Cardiac fibroblast (primary cell): ENCODE measurements around the gene DMC1.
A peak's percentile ranks its signal among the peaks of the same experiment; 100 is the strongest.

Experiments used
- DNase-seq, 2 donors: peaks; one replicate each; pipeline versions ENCODE4 v3.0.0 to v3.0.0-alpha.2; 2010; ENCODE audit warnings: low read depth in 2 of 2
- H3K4me3 ChIP-seq, 2 donors: replicated peaks in 1 of 2; 1 replicate in 1 of 2; 2 replicates in 1 of 2; pipeline ENCODE4 v1.5.1; 2011; ENCODE audit warnings: low read depth in 2 of 2, low read length in 2 of 2, mild to moderate bottlenecking in 2 of 2, moderate library complexity in 1 of 2
- CTCF ChIP-seq: IDR thresholded peaks from one replicate; pipeline ENCODE4 v1.5.1; 2011; ENCODE audit warnings: low read depth, mild to moderate bottlenecking, low read length, inconsistent platforms

The DMC1 gene

GRCh38 chr22:38513063-38513462 lies 56.9 kb downstream of the DMC1 start:
- H3K4me3 ChIP-seq, result no peak overlapping the region
- TF ChIP-seq CTCF, result no peak
- DNase-seq, result no peak

DNA sequence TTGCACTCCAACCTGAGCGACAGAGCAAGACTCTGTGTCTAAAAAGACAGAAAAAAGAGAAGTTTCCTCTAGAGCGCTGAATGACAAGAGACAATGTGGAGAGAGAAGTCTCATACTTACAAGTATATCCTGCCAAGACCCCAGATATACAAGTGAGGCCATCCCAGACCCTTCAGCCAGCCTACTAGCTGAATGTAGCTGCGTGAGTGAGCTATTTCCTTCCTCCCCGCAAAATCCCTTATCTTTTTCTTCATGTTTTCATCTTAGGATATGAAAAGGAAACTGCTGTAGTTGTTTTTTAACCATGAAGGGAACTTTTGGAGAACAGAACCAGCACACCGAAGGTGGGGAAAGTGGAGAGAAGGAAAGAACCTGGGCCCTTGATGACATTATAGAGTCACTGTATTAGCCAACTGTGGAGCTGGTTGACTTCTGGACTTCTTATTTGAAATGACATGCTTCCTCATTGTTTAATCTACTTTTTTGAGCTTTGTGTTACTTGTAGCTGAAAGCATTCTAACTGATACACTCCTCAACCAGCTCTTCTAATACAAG lies 59.5 kb downstream of the DMC1 start:
- TF ChIP-seq CTCF, result no peak
- no peak for DNase-seq
- H3K4me3 ChIP-seq, result no peak overlapping the region

GRCh38 chr22:38506118-38506962 lies 63.6 kb downstream of the DMC1 start, which contains the start of gene DDX17:
DDX17 (minus strand) TSS chr22:38506311.
- no peak for TF ChIP-seq CTCF
- H3K4me3 ChIP-seq, result peak within 1 kb of the TSS; percentile 67 to 90
- DNase-seq, result peak; percentile 96 to 99

GRCh38 chr22:38505541-38506117 lies 64.4 kb downstream of the DMC1 start:
- peak; percentile 66 to 79 for DNase-seq
- H3K4me3 ChIP-seq, result peak overlapping the region; percentile 67 to 90
- TF ChIP-seq CTCF, result no peak

DNA sequence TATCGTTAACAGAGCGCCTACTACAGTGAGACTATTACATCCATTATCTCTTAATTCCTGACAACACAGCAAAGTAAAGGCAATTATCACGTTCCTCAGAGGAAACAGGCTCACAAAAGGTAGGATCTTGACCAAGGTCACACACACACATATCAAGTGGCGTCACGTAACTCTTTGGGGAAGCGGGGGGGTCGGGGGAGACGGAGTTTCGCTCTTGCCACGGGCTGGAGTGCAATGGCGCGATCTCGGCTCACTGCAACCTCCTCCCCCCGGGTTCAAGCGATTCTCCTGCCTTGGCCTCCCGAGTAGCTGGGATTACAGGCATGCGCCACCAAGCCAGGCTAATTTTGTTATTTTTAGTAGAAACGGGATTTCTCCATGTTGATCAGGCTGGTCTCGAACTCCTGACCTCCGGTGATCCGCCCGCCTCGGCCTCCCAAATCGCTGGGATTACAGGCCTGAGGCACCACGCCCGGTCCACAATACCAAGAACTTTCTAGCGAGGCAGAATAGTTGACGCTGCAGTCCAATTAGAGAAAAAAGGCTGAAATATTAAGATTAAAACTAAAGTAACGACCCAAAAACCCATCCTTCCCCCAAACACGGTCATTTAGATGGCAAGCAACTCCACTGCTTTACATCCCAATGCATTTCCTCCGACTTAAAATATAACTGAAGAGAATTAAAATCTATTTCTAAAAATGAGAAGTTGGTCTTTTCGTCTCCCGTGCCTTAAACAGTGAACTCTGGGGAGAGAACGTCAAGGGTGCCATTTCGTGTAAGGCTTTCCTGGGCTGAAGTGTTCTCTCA lies 65.0 kb downstream of the DMC1 start:
- peak; percentile 52 to 60 for DNase-seq
- H3K4me3 ChIP-seq, result peak overlapping the region; percentile 67 to 90
- no peak for TF ChIP-seq CTCF

GRCh38 chr22:38503021-38503420 lies 67.0 kb downstream of the DMC1 start:
- peak overlapping the region; percentile 67 to 90 for H3K4me3 ChIP-seq
- no peak for TF ChIP-seq CTCF
- DNase-seq, result no peak
